Activated naive CD4-positive, alpha-beta T cell treated with anti-CD3 and anti-CD28 coated beads, Interleukin-2, amount 50 U/mL, for 72 hours (primary cell): ENCODE measurements around the gene ESPL1. TPM values are rescaled to one million over a fixed set of nuclear protein-coding genes. Genes with fewer than 3 reads are reported as not detected.

Experiments used
- ATAC-seq, 2 donors: fragments of 150-1000 bp; cut with Tn5 transposase; 2 replicates each; pipeline ENCODE4 v1.10.0; 2021; ENCODE audit warnings: mild to moderate bottlenecking in 2 of 2, moderate library complexity in 2 of 2
- DNase-seq, 2 donors: peaks; one replicate each; pipeline ENCODE4 v3.0.0; 2021 to 2022; ENCODE audit warnings: low spot score in 2 of 2
- H3K27ac Mint-ChIP-seq, 2 donors: one replicate each; pipeline ENCODE4 v1.8.0; 2022; ENCODE audit warnings: mild to moderate bottlenecking in 2 of 2, mixed read lengths in 2 of 2
- H3K36me3 Mint-ChIP-seq, 2 donors: one replicate each; pipeline ENCODE4 v1.8.0; 2022; ENCODE audit warnings: mixed read lengths in 2 of 2
- H3K9me3 Mint-ChIP-seq, 2 donors: one replicate each; pipeline ENCODE4 v1.8.0; 2022; ENCODE audit warnings: mixed read lengths in 2 of 2
- total RNA-seq, 2 donors: library from RNA; stranded (reverse); gene quantifications; one replicate each; pipeline ENCODE4 v1.2.3, GENCODE V29; 2022

ESPL1 gene
- total RNA-seq, 2 donors from 2014 or later = 32.8 to 76.3 TPM

DNA sequence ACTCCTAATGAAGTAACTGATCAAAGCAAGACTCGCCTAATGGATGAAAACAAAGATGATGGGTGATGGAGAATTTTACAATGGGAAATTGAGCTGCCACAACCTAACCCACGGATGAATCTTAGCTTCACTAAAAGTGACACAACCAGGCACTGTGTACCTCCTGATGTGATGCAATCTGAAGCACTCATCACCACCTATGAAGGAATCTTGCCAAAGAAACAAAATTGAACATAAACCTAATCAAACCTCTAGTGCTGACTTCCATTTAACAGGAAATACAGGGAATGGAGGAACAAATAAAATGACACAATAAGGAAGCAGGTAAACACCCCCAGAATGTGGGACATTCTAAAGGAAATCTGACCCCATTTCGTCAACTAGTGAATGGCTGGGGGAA lies 22.8 kb upstream of the ESPL1 start:
- no peaks in the 10 kb centered on the region for H3K9me3 Mint-ChIP-seq
- H3K27ac Mint-ChIP-seq = no peak overlapping the region
- no peaks in the 10 kb centered on the region for H3K36me3 Mint-ChIP-seq
- DNase-seq (no peak), ATAC-seq (no peak)

DNA sequence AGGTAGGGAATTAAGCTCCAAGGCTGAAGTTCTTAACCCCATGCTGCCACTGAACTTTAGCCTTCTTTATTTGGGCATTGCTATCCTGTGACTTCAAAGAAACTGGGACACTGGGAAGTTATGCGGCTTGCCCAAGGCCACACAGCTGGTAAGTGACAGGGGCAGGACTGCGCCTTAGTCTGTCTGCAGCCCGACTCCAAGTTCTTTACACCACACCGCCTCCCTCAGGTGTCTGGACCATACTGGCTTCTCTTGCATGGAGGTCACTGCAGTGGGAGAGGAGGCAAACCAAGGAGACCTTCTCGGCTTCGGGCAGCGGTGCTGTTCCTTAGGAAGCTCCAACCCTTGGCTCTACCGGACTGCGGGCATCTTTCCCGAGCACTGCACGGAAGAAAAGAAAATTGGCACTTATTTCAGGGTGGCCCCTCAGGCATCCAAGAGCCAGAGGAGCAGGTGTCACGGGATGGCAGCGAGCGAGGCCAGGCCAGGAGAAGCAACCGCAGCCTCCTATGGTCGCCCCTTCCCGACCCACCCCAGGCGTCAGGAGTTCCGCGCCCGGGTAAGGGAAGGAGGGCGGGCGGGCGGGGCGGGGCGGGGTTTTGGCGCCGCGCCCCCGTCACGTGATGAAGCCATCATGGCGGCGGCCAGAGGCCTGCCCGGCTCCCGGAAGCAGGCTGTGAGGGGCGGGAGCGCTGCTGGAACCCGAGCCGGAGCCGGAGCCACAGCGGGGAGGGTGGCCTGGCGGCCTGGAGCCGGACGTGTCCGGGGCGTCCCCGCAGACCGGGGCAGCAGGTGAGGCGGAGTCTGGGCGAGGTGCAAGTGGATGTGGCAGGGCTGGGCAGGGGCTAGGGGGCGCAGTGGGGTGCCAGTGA lies 16.4 kb upstream of the ESPL1 start:
- Mint-ChIP-seq H3K9me3 (no peaks in the 10 kb centered on the region), H3K36me3 (peaks cover 8 to 20% of the 10 kb centered on the region in 2 donors), H3K27ac (peak overlapping the region; percentile 94 to 99)
- ATAC-seq = peak; percentile 78 to 93
- peak; percentile 73 to 89 for DNase-seq

DNA sequence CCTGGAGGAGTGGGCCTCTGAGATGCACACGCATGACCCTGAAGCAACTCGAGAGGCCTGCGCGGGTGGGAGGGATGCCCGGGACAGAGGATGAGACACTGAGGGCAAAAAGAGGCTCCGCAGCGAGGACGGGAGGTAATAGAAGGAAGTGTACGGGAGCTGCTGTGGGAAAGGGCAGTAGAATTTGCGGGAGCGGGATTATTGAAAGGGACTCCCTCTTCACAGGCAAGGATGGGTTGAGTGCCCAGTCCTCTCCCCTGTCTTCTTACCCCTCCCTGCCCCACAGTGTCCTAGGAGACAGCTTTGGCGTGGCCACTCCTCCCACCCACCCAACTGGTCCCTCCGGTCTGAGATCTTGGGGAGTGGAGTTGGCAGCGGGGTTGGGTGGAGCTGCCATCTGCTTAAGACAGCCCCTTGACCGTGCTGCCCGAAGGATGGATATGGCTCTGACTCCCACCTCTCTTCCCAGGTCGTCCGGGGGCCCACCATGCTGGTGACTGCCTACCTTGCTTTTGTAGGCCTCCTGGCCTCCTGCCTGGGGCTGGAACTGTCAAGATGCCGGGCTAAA lies 15.7 kb upstream of the ESPL1 start:
- DNase-seq (no peak), ATAC-seq (peak; percentile 14 to 21)
- Mint-ChIP-seq H3K27ac (peak overlapping the region; percentile 94 to 99), H3K36me3 (peaks cover 8 to 20% of the 10 kb centered on the region in 2 donors), H3K9me3 (no peaks in the 10 kb centered on the region)

DNA sequence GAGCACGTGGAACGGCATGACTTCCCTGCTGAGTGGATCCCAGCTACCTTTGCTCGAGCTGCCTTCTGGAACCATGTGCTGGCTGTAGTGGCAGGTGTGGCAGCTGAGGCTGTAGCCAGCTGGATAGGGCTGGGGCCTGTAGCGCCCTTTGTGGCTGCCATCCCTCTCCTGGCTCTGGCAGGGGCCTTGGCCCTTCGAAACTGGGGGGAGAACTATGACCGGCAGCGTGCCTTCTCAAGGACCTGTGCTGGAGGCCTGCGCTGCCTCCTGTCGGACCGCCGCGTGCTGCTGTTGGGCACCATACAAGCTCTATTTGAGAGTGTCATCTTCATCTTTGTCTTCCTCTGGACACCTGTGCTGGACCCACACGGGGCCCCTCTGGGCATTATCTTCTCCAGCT lies 14.8 kb upstream of the ESPL1 start:
- DNase-seq (no peak), ATAC-seq (no peak)
- H3K36me3 Mint-ChIP-seq = peaks cover 8 to 20% of the 10 kb centered on the region in 2 donors
- H3K9me3 Mint-ChIP-seq = no peaks in the 10 kb centered on the region
- peak overlapping the region; percentile 94 to 99 for H3K27ac Mint-ChIP-seq

DNA sequence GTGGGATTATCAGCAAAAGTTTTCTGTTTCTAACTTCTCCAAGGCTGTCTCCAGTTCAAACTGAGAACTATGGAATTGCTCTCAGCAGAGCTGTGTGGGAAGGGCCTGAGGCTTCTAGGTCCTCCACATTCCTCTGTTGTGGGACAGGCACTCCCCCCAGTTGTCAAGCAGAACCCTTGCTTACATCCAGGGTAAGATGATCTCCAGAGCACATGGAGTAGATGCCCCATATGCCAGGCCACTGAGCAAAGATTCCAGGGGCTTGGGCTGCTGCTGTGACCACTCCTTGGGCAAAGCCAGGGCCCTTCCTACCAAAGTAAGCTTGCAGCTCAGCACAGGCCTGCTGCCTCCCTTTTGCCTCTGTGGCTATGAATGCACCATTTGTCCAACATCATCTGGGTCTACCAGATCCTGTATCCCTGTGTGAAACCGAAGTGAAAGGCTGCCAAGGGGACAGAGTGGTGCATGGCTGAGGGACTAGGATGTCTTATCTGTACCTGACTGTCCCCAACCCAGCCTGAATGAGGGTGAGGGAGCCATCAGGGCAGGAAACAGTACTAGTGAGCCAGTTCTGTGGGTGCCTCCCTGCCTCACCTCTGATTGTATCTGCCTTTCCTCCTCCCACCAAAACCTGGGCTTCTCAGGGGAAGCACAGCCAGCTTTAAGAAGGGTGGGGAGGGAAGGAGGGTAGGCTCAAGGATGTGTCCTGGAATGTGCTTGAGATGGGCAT lies 13.1 kb upstream of the ESPL1 start:
- H3K27ac Mint-ChIP-seq = peak overlapping the region; percentile 38 to 66
- no peak for ATAC-seq
- H3K9me3 Mint-ChIP-seq = no peaks in the 10 kb centered on the region
- H3K36me3 Mint-ChIP-seq = peaks cover 8 to 20% of the 10 kb centered on the region in 2 donors
- no peak for DNase-seq

DNA sequence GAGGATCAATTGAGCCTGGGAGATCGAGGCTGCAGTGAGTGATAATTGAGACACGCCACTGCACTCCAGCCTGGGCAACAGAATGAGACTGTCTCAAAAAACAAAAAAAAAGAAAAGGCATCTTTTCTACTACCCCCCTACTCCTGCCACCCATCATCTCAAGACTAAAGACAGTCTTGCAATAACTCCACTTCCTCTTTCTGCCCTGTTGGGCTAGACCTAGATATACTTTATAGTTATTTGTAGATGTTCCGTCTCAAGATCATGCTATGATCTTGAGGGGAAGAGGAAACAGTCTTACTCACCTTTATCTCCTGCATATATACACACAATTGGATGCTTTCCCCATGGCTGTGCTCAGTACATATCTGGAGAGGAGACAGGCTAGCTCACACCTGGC lies 12.1 kb upstream of the ESPL1 start:
- Mint-ChIP-seq H3K27ac (peak overlapping the region; percentile 6 to 66), H3K9me3 (no peaks in the 10 kb centered on the region), H3K36me3 (peaks cover 8 to 20% of the 10 kb centered on the region in 2 donors)
- ATAC-seq (no peak), DNase-seq (no peak)

DNA sequence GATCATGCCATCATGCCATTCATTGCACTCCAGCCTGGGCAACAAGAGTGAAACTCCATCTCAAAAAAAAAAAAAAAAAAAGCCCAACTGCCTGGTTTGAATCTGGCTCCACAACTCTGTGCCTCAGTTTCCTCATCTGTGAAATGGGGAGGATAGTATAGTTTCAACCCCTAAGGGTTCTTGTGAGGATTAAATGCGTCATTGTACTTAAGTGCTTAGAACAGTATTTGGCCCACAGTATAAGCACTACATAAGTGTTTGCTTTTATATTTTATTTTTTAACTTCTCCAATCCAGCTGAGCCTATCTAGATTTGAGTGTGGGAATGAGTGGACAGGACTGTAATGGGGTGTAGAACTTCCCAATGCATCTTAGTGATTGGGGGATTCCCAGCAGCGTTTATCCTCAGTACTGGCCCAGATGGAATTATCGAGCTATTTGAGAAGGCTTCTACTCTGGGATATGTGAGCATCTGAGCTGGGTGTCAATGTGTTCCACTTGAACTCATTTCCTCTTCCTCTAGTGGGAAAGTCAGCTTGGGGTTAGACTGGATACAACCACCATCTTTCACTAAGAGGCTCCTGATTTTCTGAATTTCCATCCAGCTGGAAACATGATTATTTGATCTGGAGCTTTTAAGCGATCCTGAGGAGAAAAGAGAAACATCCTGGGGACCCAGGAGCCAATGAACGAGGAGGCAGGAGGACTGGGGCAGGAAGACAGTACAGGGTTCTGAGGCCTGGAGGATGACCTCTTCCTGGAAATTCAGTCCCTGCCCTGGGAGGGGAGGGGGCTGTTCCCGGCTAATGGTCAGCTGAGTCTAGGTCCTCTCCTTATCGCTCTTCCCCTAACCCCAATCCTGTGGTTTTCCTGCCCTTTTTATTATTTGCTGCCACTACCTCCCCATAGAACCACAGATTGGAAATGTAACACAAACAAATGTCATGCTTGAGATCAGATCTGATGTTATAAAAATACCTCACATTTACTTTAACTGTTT lies 9.3 kb upstream of the ESPL1 start:
- DNase-seq (no peak), ATAC-seq (no peak)
- H3K27ac Mint-ChIP-seq = peak overlapping the region in 1 of 2 donors; percentile 13
- peaks cover 0 to 6% of the 10 kb centered on the region in 2 donors for H3K36me3 Mint-ChIP-seq
- no peaks in the 10 kb centered on the region for H3K9me3 Mint-ChIP-seq

DNA sequence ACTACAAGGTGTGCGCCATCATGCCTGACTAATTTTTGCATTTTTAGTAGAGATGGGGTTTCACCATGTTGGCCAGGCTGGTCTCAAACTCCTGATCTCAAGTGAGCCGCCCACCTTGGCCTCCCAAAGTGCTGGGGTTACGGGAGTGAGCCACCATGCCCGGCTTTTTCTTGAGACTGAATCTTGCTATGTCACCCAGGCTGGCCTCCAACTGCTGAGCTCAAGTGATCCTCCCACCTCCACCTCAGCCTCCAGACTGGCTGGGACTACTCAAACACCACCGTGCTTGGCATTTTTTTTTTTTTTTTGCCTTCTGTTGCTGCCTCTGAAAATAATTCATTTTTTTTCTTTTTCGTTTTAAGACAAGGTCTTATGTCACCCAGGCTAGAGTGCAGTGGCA lies 8.2 kb upstream of the ESPL1 start:
- ATAC-seq (no peak), DNase-seq (no peak)
- no peak overlapping the region for H3K27ac Mint-ChIP-seq
- H3K9me3 Mint-ChIP-seq = no peaks in the 10 kb centered on the region
- no peaks in the 10 kb centered on the region for H3K36me3 Mint-ChIP-seq

DNA sequence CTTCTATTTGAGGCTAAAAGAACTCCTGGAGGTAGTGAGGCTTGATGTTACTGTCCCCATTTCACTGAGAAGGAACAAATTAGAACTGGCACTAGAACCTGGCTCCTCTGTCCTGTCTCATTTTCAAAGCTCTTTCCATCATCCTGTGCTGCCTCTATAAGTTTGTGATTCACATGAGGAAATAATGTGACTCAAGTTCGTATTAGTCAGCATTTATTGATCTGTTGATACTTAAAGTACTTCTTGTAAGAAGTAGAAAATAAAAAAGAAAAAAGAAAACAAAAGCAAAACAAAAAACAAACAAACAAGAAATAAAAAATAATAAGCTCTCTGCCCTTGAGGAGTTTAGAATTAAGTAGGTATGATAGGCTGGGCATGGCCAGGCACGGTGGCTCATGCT lies 2.3 kb upstream of the ESPL1 start:
- ATAC-seq (no peak), DNase-seq (no peak)
- peak overlapping the region in 1 of 2 donors; percentile 5 for H3K27ac Mint-ChIP-seq
- H3K9me3 Mint-ChIP-seq = no peaks in the 10 kb centered on the region
- H3K36me3 Mint-ChIP-seq = peaks cover 26 to 28% of the 10 kb centered on the region in 2 donors

DNA sequence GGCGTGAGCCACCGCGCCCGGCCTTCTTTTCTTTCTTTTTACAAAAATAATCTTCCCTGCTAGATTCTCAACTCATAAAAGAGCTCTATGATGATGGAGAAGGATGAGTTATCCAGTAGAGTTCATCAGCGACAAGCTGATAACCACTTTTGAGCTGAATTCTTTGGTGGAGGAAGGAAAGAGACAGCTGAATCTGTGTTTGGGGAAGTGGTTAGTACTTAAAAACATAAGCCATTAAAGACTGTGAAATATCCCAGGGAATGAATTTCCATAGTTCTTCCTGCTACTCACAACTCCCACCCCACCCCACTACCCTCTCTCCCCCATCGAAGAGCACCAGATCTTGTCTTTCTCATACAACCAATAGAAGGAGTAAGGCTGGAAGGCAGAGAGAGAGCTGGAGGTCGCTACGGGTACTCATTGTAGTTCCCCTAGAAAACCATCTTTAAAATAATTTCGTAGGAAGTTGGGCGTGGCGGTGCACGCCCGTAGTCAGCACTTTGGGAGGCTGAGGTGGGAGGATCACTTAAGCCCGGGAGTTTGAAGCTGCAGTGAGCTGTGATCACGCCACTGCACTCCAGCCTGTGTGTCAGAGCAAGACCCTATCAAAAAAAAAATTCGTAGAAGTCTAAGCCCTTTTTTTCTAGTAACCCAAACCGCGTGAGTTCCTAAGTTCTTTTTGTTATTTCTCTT lies 647 bp upstream of the ESPL1 start:
- H3K27ac Mint-ChIP-seq = peak overlapping the region; percentile 94 to 100
- DNase-seq = no peak
- H3K36me3 Mint-ChIP-seq = peaks cover 26 to 35% of the 10 kb centered on the region in 2 donors
- peak; percentile 48 to 57 for ATAC-seq
- no peaks in the 10 kb centered on the region for H3K9me3 Mint-ChIP-seq

DNA sequence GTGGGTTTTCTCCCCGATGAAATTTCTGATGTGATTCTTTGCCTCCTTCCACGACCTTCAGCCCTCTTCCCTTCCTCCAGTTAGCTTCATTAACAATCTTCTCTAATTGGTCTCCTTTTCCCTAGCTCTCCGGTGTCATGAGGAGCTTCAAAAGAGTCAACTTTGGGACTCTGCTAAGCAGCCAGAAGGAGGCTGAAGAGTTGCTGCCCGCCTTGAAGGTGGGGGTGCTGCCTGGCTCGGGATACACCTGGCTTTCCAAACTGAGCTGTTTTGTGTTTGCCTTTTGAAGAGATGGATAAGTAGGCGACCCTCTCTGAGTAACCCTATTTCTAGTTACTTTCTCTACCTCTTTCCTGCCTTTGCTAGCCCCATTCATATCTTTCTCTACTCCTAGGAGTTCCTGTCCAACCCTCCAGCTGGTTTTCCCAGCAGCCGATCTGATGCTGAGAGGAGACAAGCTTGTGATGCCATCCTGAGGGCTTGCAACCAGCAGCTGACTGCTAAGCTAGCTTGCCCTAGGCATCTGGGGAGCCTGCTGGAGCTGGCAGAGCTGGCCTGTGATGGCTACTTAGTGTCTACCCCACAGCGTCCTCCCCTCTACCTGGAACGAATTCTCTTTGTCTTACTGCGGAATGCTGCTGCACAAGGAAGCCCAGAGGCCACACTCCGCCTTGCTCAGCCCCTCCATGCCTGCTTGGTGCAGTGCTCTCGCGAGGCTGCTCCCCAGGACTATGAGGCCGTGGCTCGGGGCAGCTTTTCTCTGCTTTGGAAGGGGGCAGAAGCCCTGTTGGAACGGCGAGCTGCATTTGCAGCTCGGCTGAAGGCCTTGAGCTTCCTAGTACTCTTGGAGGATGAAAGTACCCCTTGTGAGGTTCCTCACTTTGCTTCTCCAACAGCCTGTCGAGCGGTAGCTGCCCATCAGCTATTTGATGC lies 797 bp downstream of the ESPL1 start:
- no peaks in the 10 kb centered on the region for H3K9me3 Mint-ChIP-seq
- peak overlapping the region; percentile 94 to 100 for H3K27ac Mint-ChIP-seq
- ATAC-seq (peak; percentile 7 to 10), DNase-seq (no peak)
- H3K36me3 Mint-ChIP-seq = peaks cover 26 to 36% of the 10 kb centered on the region in 2 donors

DNA sequence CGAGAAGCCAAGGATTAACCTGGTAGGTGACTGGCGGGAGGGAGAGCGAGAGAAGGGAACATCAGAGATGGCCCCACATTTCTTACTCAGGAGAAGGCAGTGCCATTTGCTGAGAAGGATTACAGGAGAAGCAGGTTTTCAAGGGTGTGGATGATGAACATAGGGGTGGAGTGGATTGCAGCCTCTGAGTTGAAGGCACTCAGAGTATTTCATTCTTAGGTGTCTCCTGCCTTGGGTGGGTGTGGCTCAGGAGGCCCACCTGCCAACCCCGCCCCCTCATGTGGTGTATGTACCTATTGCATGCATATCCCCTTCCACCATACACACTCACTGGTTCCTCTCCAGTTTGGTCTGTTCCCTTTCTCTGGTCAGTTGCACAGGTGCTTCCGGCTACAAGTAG lies 6.3 kb downstream of the ESPL1 start:
- peaks cover 19 to 46% of the 10 kb centered on the region in 2 donors for H3K36me3 Mint-ChIP-seq
- H3K9me3 Mint-ChIP-seq = no peaks in the 10 kb centered on the region
- ATAC-seq = no peak
- H3K27ac Mint-ChIP-seq = no peak overlapping the region
- DNase-seq = no peak

DNA sequence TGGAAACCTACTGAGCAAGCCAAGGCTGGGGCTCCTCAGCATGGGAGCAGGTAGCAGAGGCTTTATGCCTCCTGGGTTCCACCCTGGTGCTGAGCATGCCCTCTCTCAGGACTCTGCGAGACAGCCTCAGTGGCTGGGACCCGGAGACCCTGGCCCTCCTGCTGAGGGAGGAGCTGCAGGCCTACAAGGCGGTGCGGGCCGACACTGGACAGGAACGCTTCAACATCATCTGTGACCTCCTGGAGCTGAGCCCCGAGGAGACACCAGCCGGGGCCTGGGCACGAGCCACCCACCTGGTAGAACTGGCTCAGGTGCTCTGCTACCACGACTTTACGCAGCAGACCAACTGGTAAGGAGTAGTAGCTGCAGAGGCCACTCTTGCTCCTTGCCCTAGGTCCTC lies 8.4 kb downstream of the ESPL1 start:
- Mint-ChIP-seq H3K27ac (no peak overlapping the region), H3K36me3 (peaks cover 6 to 44% of the 10 kb centered on the region in 2 donors), H3K9me3 (no peaks in the 10 kb centered on the region)
- no peak for ATAC-seq
- no peak for DNase-seq

DNA sequence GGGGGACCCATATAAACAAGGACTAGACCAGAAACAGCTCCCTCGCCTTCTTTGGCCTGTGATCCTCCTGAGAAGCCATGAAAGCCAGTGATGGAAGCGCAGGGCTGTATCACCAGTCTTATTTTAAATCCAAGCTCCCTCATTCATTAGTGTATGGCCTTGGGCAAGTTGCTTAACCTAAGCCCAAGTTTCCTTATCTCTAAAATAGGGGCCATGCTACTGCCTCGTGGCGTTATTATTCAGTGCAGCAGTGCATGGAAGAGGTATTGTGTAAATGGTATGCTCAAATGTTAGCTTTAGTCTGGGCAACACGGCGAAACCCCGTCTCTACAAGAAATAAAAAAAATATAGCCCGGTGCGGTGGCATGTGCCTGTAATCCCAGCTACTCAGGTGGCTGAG lies 9.9 kb downstream of the ESPL1 start:
- peaks cover 10 to 49% of the 10 kb centered on the region in 2 donors for H3K36me3 Mint-ChIP-seq
- DNase-seq (no peak), ATAC-seq (no peak)
- no peak overlapping the region for H3K27ac Mint-ChIP-seq
- no peaks in the 10 kb centered on the region for H3K9me3 Mint-ChIP-seq
